ENCODE measurements around the gene FBXL12.

Gene FBXL12

DNA sequence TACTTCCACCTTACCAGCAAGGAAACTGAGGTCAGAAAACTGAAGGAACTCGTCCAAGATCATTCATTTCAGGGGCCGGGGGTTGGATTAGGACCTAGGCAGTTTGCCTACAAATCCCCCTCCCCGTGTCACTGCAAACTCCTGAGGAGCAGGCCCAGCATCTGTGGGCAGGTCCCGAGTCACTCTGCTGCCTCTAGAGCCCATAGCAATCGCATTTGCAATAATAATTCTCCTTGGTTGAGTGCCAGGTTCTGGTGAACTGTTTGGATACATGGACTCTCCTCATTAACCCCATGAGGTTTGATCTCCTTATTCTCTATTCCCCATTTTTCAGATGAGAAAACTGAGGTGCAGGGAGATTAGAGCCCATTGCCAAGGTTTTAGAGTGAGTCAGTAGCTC is 17.1 kb upstream of the FBXL12 start:
- Histone ChIP-seq H2BK120ac (ENCODE audit: low read depth, low read length) (no peak overlapping the region), H3K4ac (ENCODE audit: low read depth in 1 of 2, low read length in 2 of 2) (no peak overlapping the region), H3K9me3 (ENCODE audit: control insufficient read depth, low read length) (no peaks in the 10 kb centered on the region), H2AFZ (ENCODE audit: low read depth, low read length) (no peak overlapping the region), H2BK5ac (ENCODE audit: low read depth, low read length, poor library complexity, severe bottlenecking) (no peak overlapping the region), H3K79me1 (replicated peaks; ENCODE audit: low read length, poor library complexity, severe bottlenecking) (peaks cover 37% of the 10 kb centered on the region), H3K18ac (ENCODE audit: low read depth in 1 of 2, low read length in 2 of 2) (no peak overlapping the region), H3K4me3 (ENCODE audit: insufficient read depth in 1 of 2, low read depth in 1 of 2, low read length in 2 of 2) (peak overlapping the region in 1 of 2 experiments; percentile 99), H2AK5ac (ENCODE audit: low read length, severe bottlenecking) (no peak overlapping the region), H3K23ac (ENCODE audit: low read length in 2 of 2) (no peak overlapping the region), H2BK12ac (ENCODE audit: low read length in 2 of 2) (no peak overlapping the region), H4K8ac (ENCODE audit: low read length) (no peak overlapping the region), H3K27ac (ENCODE audit: low read length, poor library complexity, severe bottlenecking) (no peak overlapping the region), H3K9ac (ENCODE audit: low read length) (peak overlapping the region; percentile 93), H3K36me3 (ENCODE audit: control insufficient read depth in 1 of 2, insufficient read depth in 2 of 2, low read depth in 1 of 2, low read length in 2 of 2) (peaks cover 29 to 36% of the 10 kb centered on the region in 2 experiments), H2BK15ac (ENCODE audit: low read depth, poor library complexity, severe bottlenecking) (no peak overlapping the region), H3K27me3 (ENCODE audit: control insufficient read depth in 1 of 2, insufficient read depth in 1 of 2, low read length in 2 of 2) (no peaks in the 10 kb centered on the region), H3K4me1 (ENCODE audit: control insufficient read depth, insufficient read depth, low read depth, low read length) (peaks cover 8% of the 10 kb centered on the region), H4K91ac (ENCODE audit: low read length) (no peak overlapping the region), H3K14ac (ENCODE audit: low read length in 2 of 2) (no peak overlapping the region), H3K4me2 (ENCODE audit: low read length, poor library complexity, severe bottlenecking) (peak overlapping the region; percentile 49)
- WGBS, result 35% methylated on average over 3 of the region's 5 CpGs
- DNase-seq, result peak; percentile 44

DNA sequence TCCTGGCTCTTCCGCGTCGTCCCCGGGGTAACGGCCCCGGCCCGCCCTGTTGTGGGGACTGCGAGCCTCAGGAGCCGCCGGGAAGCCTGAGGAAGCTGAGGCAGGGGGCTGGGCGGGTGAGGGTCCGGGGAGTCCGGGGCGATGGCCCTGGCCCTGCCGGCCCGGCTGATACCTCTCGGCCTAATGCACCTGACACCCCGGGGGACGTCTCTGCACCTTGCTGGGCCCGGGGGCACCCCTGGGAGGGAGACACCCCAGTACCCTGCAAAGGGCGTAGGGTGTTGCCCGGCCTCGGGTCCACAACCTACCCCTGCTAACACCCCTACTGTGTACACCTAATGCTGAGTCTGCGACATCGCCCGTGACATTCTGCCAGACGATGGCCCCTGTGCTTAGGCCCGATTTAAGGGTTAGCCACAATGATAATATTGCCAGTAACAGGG is 16.6 kb upstream of the FBXL12 start:
- Histone ChIP-seq H2AFZ (ENCODE audit: low read depth, low read length) (peak overlapping the region; percentile 68), H2BK5ac (ENCODE audit: low read depth, low read length, poor library complexity, severe bottlenecking) (no peak overlapping the region), H3K18ac (ENCODE audit: low read depth in 1 of 2, low read length in 2 of 2) (peak overlapping the region; percentile 67 to 82), H3K4ac (ENCODE audit: low read depth in 1 of 2, low read length in 2 of 2) (peak overlapping the region; percentile 1 to 15), H3K9ac (ENCODE audit: low read length) (peak overlapping the region; percentile 93), H3K14ac (ENCODE audit: low read length in 2 of 2) (no peak overlapping the region), H3K23ac (ENCODE audit: low read length in 2 of 2) (peak overlapping the region in 1 of 2 experiments; percentile 31), H3K9me3 (ENCODE audit: control insufficient read depth, low read length) (no peaks in the 10 kb centered on the region), H4K8ac (ENCODE audit: low read length) (peak overlapping the region; percentile 35), H3K4me1 (ENCODE audit: control insufficient read depth, insufficient read depth, low read depth, low read length) (peaks cover 8% of the 10 kb centered on the region), H3K4me2 (ENCODE audit: low read length, poor library complexity, severe bottlenecking) (peak overlapping the region; percentile 49), H3K79me1 (replicated peaks; ENCODE audit: low read length, poor library complexity, severe bottlenecking) (peaks cover 35% of the 10 kb centered on the region), H2BK15ac (ENCODE audit: low read depth, poor library complexity, severe bottlenecking) (no peak overlapping the region), H3K36me3 (ENCODE audit: control insufficient read depth in 1 of 2, insufficient read depth in 2 of 2, low read depth in 1 of 2, low read length in 2 of 2) (peaks cover 29 to 33% of the 10 kb centered on the region in 2 experiments), H2BK120ac (ENCODE audit: low read depth, low read length) (peak overlapping the region; percentile 66), H3K27ac (ENCODE audit: low read length, poor library complexity, severe bottlenecking) (no peak overlapping the region), H3K4me3 (ENCODE audit: insufficient read depth in 1 of 2, low read depth in 1 of 2, low read length in 2 of 2) (peak overlapping the region; percentile 88 to 99), H2BK12ac (ENCODE audit: low read length in 2 of 2) (no peak overlapping the region), H4K91ac (ENCODE audit: low read length) (no peak overlapping the region), H2AK5ac (ENCODE audit: low read length, severe bottlenecking) (no peak overlapping the region), H3K27me3 (ENCODE audit: control insufficient read depth in 1 of 2, insufficient read depth in 1 of 2, low read length in 2 of 2) (no peaks in the 10 kb centered on the region)
- WGBS, result 4% methylated on average over 23 of the region's 28 CpGs
- no peak for DNase-seq

DNA sequence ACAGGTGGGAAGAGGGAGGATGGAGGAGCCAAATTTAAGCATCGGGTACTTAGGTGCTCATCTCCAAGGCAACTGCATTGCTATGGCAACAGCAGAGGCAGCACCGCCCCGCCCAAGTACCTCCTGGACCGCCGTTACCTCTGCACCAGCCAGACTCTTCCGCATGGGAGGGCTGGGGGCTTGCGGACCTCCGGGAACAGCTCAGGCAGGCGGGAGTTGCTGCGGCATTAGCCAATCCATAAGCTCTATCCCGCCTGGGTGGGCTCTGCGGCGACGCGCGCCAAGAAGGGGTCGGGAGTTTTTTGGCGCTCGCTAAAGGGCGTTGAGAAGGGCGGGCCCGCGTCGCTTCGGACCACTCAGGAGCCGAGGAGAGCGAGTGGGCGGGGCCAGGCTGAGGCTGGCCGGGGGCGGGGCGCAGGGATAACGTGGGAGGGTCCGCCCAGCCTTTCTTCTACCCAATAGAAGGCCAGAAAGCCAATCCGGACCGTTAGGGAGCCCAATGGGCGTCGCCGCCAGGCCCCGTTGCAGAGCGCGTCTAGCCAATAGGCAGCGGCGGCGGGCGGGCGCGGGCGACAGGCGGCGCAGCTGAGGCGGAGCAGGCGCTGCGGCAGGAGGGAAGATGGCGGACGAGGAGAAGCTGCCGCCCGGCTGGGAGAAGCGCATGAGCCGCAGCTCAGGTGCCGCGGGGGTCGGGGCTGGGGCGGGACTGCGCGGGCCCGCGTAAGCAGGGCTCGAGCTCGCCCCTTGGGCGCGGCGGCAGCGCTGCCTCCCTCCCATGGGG is 16.0 kb upstream of the FBXL12 start, which contains the start of gene PIN1:
Gene PIN1, plus strand, starts transcription at position 593 of the 781 bp plus-strand sequence. Its CDS starts 27 bp downstream, at position 620.
- Histone ChIP-seq H3K9ac (ENCODE audit: low read length) (peak within 1 kb of the TSS; percentile 93), H3K36me3 (ENCODE audit: control insufficient read depth in 1 of 2, insufficient read depth in 2 of 2, low read depth in 1 of 2, low read length in 2 of 2) (peaks cover 30 to 33% of the 10 kb centered on the region in 2 experiments), H2AK5ac (ENCODE audit: low read length, severe bottlenecking) (no peak within 1 kb of the TSS)

DNA sequence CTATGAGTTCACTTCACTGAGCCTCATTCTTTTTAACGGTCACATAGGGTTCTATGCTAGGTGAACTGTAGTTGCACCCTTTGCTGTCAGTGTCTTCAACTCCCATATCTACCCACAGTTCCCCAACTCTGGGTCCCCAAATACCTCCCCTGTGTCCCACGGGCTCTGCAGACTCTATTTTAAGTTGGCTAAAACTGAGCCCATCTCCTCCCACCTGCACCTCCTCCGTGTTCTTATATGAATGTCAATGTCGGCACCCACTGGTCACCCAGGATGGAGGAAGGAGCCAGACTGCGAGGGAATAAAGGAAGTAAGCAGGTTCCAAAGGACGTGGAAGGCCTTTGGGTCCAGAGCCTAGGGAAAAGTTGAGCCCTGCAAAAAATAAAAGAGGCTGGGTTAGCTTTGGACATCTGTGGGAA is 15.4 kb upstream of the FBXL12 start:
- Histone ChIP-seq H2BK120ac (ENCODE audit: low read depth, low read length) (no peak overlapping the region), H2AFZ (ENCODE audit: low read depth, low read length) (no peak overlapping the region), H3K27ac (ENCODE audit: low read length, poor library complexity, severe bottlenecking) (no peak overlapping the region), H3K23ac (ENCODE audit: low read length in 2 of 2) (no peak overlapping the region), H2BK5ac (ENCODE audit: low read depth, low read length, poor library complexity, severe bottlenecking) (no peak overlapping the region), H3K79me1 (replicated peaks; ENCODE audit: low read length, poor library complexity, severe bottlenecking) (peaks cover 33% of the 10 kb centered on the region), H3K4me3 (ENCODE audit: insufficient read depth in 1 of 2, low read depth in 1 of 2, low read length in 2 of 2) (peak overlapping the region in 1 of 2 experiments; percentile 93), H3K4me2 (ENCODE audit: low read length, poor library complexity, severe bottlenecking) (no peak overlapping the region), H2AK5ac (ENCODE audit: low read length, severe bottlenecking) (no peak overlapping the region), H3K36me3 (ENCODE audit: control insufficient read depth in 1 of 2, insufficient read depth in 2 of 2, low read depth in 1 of 2, low read length in 2 of 2) (peaks cover 29 to 31% of the 10 kb centered on the region in 2 experiments), H3K4me1 (ENCODE audit: control insufficient read depth, insufficient read depth, low read depth, low read length) (peaks cover 8% of the 10 kb centered on the region), H4K8ac (ENCODE audit: low read length) (no peak overlapping the region), H2BK15ac (ENCODE audit: low read depth, poor library complexity, severe bottlenecking) (no peak overlapping the region), H4K91ac (ENCODE audit: low read length) (no peak overlapping the region), H3K27me3 (ENCODE audit: control insufficient read depth in 1 of 2, insufficient read depth in 1 of 2, low read length in 2 of 2) (no peaks in the 10 kb centered on the region), H2BK12ac (ENCODE audit: low read length in 2 of 2) (no peak overlapping the region), H3K9me3 (ENCODE audit: control insufficient read depth, low read length) (no peaks in the 10 kb centered on the region), H3K18ac (ENCODE audit: low read depth in 1 of 2, low read length in 2 of 2) (no peak overlapping the region), H3K4ac (ENCODE audit: low read depth in 1 of 2, low read length in 2 of 2) (no peak overlapping the region), H3K9ac (ENCODE audit: low read length) (peak overlapping the region; percentile 72), H3K14ac (ENCODE audit: low read length in 2 of 2) (no peak overlapping the region)
- no peak for DNase-seq
- 86% methylated on average over 6 of the region's 6 CpGs for WGBS

More for the DNA sequence above, 16.0 kb upstream of the FBXL12 start, which contains the start of gene PIN1:
- Histone ChIP-seq H3K4me2 (ENCODE audit: low read length, poor library complexity, severe bottlenecking) (peak within 1 kb of the TSS; percentile 88), H4K91ac (ENCODE audit: low read length) (no peak within 1 kb of the TSS), H3K4me3 (ENCODE audit: insufficient read depth in 1 of 2, low read depth in 1 of 2, low read length in 2 of 2) (peak within 1 kb of the TSS; percentile 88 to 99), H2BK12ac (ENCODE audit: low read length in 2 of 2) (peak within 1 kb of the TSS in 1 of 2 experiments; percentile 8), H3K4ac (ENCODE audit: low read depth in 1 of 2, low read length in 2 of 2) (peak within 1 kb of the TSS; percentile 1 to 15), H2BK5ac (ENCODE audit: low read depth, low read length, poor library complexity, severe bottlenecking) (no peak within 1 kb of the TSS), H3K23ac (ENCODE audit: low read length in 2 of 2) (peak within 1 kb of the TSS in 1 of 2 experiments; percentile 31), H2BK120ac (ENCODE audit: low read depth, low read length) (peak within 1 kb of the TSS; percentile 66), H3K4me1 (ENCODE audit: control insufficient read depth, insufficient read depth, low read depth, low read length) (peaks cover 8% of the 10 kb centered on the region), H3K18ac (ENCODE audit: low read depth in 1 of 2, low read length in 2 of 2) (peak within 1 kb of the TSS; percentile 67 to 82), H3K27ac (ENCODE audit: low read length, poor library complexity, severe bottlenecking) (no peak within 1 kb of the TSS), H3K9me3 (ENCODE audit: control insufficient read depth, low read length) (no peaks in the 10 kb centered on the region), H3K27me3 (ENCODE audit: control insufficient read depth in 1 of 2, insufficient read depth in 1 of 2, low read length in 2 of 2) (no peaks in the 10 kb centered on the region), H2AFZ (ENCODE audit: low read depth, low read length) (peak within 1 kb of the TSS; percentile 68), H4K8ac (ENCODE audit: low read length) (peak within 1 kb of the TSS; percentile 35), H2BK15ac (ENCODE audit: low read depth, poor library complexity, severe bottlenecking) (no peak within 1 kb of the TSS), H3K79me1 (replicated peaks; ENCODE audit: low read length, poor library complexity, severe bottlenecking) (peaks cover 34% of the 10 kb centered on the region), H3K14ac (ENCODE audit: low read length in 2 of 2) (no peak within 1 kb of the TSS)
- peak; percentile 99 for DNase-seq
- under 1% methylated on average over 61 of the region's 73 CpGs for WGBS

All from mesenchymal stem cell (in vitro differentiated cells and primary cell).